ENCODE data around the gene GPAT2. TPM values are rescaled to one million over a fixed set of nuclear protein-coding genes. Genes with fewer than 3 reads are reported as not detected.
"Not testable (repeated sequence)": the region's sequence is repeated elsewhere in the genome, so short reads cannot be mapped to it uniquely, and the experiment has no call there.

GPAT2 gene
- total and polyA plus RNA-seq, 2 of the 8 experiments (the other 6 are each of a cell fraction or from before 2014, with no cell fraction given), result 0.26 to 0.63 TPM

- H4K91ac ChIP-seq (replicated peaks; ENCODE audit: insufficient read length, low read length); POLR2A ChIA-PET (ENCODE audit: partially characterized antibody); FAIRE-seq; H2AFZ ChIP-seq (ENCODE audit: low read length); H4K5ac ChIP-seq (ENCODE audit: insufficient read length, low read depth, low read length); H2BK20ac ChIP-seq (ENCODE audit: low read length); H4K20me1 ChIP-seq (replicated peaks in 1 of 2; ENCODE audit: control insufficient read depth in 1 of 2, insufficient read depth in 2 of 2, low read length in 2 of 2); DNase-seq (ENCODE audit: low read depth in 1 of 2, low spot score in 2 of 2); H3K9me3 ChIP-seq (ENCODE audit: insufficient read depth in 2 of 2, low read depth in 1 of 2, low read length in 1 of 2); H3K4ac ChIP-seq (replicated peaks; ENCODE audit: insufficient read length, low read depth, low read length); H3K56ac ChIP-seq (replicated peaks; ENCODE audit: insufficient read length, low read depth, low read length); H2BK5ac ChIP-seq (ENCODE audit: low read depth, low read length); H3K23me2 ChIP-seq (ENCODE audit: low read depth, low read length); H4K8ac ChIP-seq (ENCODE audit: extremely low read depth, insufficient read depth, low read length); H3K9ac ChIP-seq (replicated peaks in 1 of 4; ENCODE audit: extremely low read depth in 1 of 4, low read depth in 3 of 4, low read length in 3 of 4); H2BK15ac ChIP-seq (ENCODE audit: low read length); CTCF ChIA-PET (ENCODE audit: partially characterized antibody); H3K14ac ChIP-seq (ENCODE audit: insufficient read length); H3K18ac ChIP-seq (ENCODE audit: extremely low read depth, low read length); H3K36me3 ChIP-seq (ENCODE audit: control insufficient read depth in 2 of 4, insufficient read depth in 4 of 4, low read length in 3 of 4); H2BK120ac ChIP-seq (replicated peaks; ENCODE audit: low read depth, low read length); H3K27me3 ChIP-seq (replicated peaks in 1 of 4; ENCODE audit: control insufficient read depth in 3 of 4, extremely low read depth in 1 of 4, insufficient read depth in 3 of 4, low read length in 3 of 4); H3K79me2 ChIP-seq (ENCODE audit: control insufficient read depth in 1 of 2, insufficient read depth in 2 of 2, low read length in 2 of 2); H3K23ac ChIP-seq (ENCODE audit: insufficient read length); H3K4me3 ChIP-seq (ENCODE audit: extremely low read depth in 1 of 4, insufficient read depth in 2 of 4, low read depth in 3 of 4, low read length in 4 of 4); H2BK12ac ChIP-seq (ENCODE audit: low read depth, low read length); H3K79me1 ChIP-seq (ENCODE audit: low read depth, low read length); H3K4me1 ChIP-seq (replicated peaks in 1 of 4; ENCODE audit: control insufficient read depth in 3 of 4, insufficient read depth in 4 of 4, low read length in 3 of 4); H3K27ac ChIP-seq (ENCODE audit: low read depth, low read length); H3K4me2 ChIP-seq (ENCODE audit: insufficient read depth in 1 of 2, low read depth in 2 of 2, low read length in 2 of 2); H2AK5ac ChIP-seq (ENCODE audit: low read depth, low read length): not testable (repeated sequence)
- WGBS, 2 experiments (ENCODE audit: extremely low coverage in 1 of 2, insufficient coverage in 1 of 2, insufficient read length in 1 of 2, insufficient replicate concordance in 2 of 2, low coverage in 1 of 2, low lambda C conversion rate in 2 of 2, missing lambda C conversion rate in 1 of 2), result 93% methylated on average over 5 of the region's 7 CpGs; no CpG with 5 or more reads in 1 of the 2 experiments
Measured at GRCh38 chr2:96054537-96054936, 19.8 kb upstream of the GPAT2 start.

GRCh38 chr2:96053385-96053784 lies 18.7 kb upstream of the GPAT2 start:
- H3K4ac ChIP-seq (replicated peaks; ENCODE audit: insufficient read length, low read depth, low read length); H3K9ac ChIP-seq (replicated peaks in 1 of 4; ENCODE audit: extremely low read depth in 1 of 4, low read depth in 3 of 4, low read length in 3 of 4); H3K4me1 ChIP-seq (replicated peaks in 1 of 4; ENCODE audit: control insufficient read depth in 3 of 4, insufficient read depth in 4 of 4, low read length in 3 of 4); H3K27ac ChIP-seq (ENCODE audit: low read depth, low read length); H3K23ac ChIP-seq (ENCODE audit: insufficient read length); H4K5ac ChIP-seq (ENCODE audit: insufficient read length, low read depth, low read length); CTCF ChIA-PET (ENCODE audit: partially characterized antibody); H3K23me2 ChIP-seq (ENCODE audit: low read depth, low read length); H3K14ac ChIP-seq (ENCODE audit: insufficient read length); DNase-seq (ENCODE audit: low read depth in 1 of 2, low spot score in 2 of 2); H4K20me1 ChIP-seq (replicated peaks in 1 of 2; ENCODE audit: control insufficient read depth in 1 of 2, insufficient read depth in 2 of 2, low read length in 2 of 2); H2BK20ac ChIP-seq (ENCODE audit: low read length); H2BK5ac ChIP-seq (ENCODE audit: low read depth, low read length); FAIRE-seq; H3K18ac ChIP-seq (ENCODE audit: extremely low read depth, low read length); H3K79me2 ChIP-seq (ENCODE audit: control insufficient read depth in 1 of 2, insufficient read depth in 2 of 2, low read length in 2 of 2); POLR2A ChIA-PET (ENCODE audit: partially characterized antibody); H2AFZ ChIP-seq (ENCODE audit: low read length); H4K91ac ChIP-seq (replicated peaks; ENCODE audit: insufficient read length, low read length); H2AK5ac ChIP-seq (ENCODE audit: low read depth, low read length); H4K8ac ChIP-seq (ENCODE audit: extremely low read depth, insufficient read depth, low read length); H3K27me3 ChIP-seq (replicated peaks in 1 of 4; ENCODE audit: control insufficient read depth in 3 of 4, extremely low read depth in 1 of 4, insufficient read depth in 3 of 4, low read length in 3 of 4); H3K79me1 ChIP-seq (ENCODE audit: low read depth, low read length); H3K9me3 ChIP-seq (ENCODE audit: insufficient read depth in 2 of 2, low read depth in 1 of 2, low read length in 1 of 2); H3K56ac ChIP-seq (replicated peaks; ENCODE audit: insufficient read length, low read depth, low read length); H2BK12ac ChIP-seq (ENCODE audit: low read depth, low read length); H2BK15ac ChIP-seq (ENCODE audit: low read length); H3K4me3 ChIP-seq (ENCODE audit: extremely low read depth in 1 of 4, insufficient read depth in 2 of 4, low read depth in 3 of 4, low read length in 4 of 4); H2BK120ac ChIP-seq (replicated peaks; ENCODE audit: low read depth, low read length); H3K4me2 ChIP-seq (ENCODE audit: insufficient read depth in 1 of 2, low read depth in 2 of 2, low read length in 2 of 2); H3K36me3 ChIP-seq (ENCODE audit: control insufficient read depth in 2 of 4, insufficient read depth in 4 of 4, low read length in 3 of 4): not testable (repeated sequence)
- WGBS, 2 experiments (ENCODE audit: extremely low coverage in 1 of 2, insufficient coverage in 1 of 2, insufficient read length in 1 of 2, insufficient replicate concordance in 2 of 2, low coverage in 1 of 2, low lambda C conversion rate in 2 of 2, missing lambda C conversion rate in 1 of 2), result 93% methylated on average over 4 of the region's 7 CpGs; no CpG with 5 or more reads in 1 of the 2 experiments
